GM20000 (cell line): ENCODE measurements around the gene PRTN3.
A peak's percentile ranks its signal among the peaks of the same experiment; 100 is the strongest.
"Not testable (repeated sequence)": the region's sequence is repeated elsewhere in the genome, so short reads cannot be mapped to it uniquely, and the experiment has no call there.

Experiments used
- DNase-seq: peaks from one replicate; pipeline ENCODE4 v3.0.0; 2012; ENCODE audit warnings: low spot score
- CTCF ChIP-seq: IDR thresholded peaks from 2 replicates; pipeline ENCODE4 v1.5.1; 2012; ENCODE audit warnings: mild to moderate bottlenecking, control low read depth; ENCODE audit errors: extremely low read depth, missing control alignments

PRTN3 gene

GRCh38 chr19:814152-815078 is 26.4 kb upstream of the PRTN3 start:
- peak; percentile 63 for DNase-seq
- TF ChIP-seq CTCF, result no peak

GRCh38 chr19:815079-815774 is 25.6 kb upstream of the PRTN3 start:
- TF ChIP-seq CTCF, result no peak
- DNase-seq, result peak; percentile 53

- DNase-seq, result no peak
- no peak for TF ChIP-seq CTCF
These were observed 24.9 kb upstream of the PRTN3 start for GRCh38 chr19:815775-816499.

GRCh38 chr19:816500-816857 is 24.3 kb upstream of the PRTN3 start:
- DNase-seq, result no peak
- TF ChIP-seq CTCF, result no peak

GRCh38 chr19:820212-820611 is 20.6 kb upstream of the PRTN3 start:
- not testable (repeated sequence) for DNase-seq

GRCh38 chr19:821231-821824 is 19.5 kb upstream of the PRTN3 start:
- no peak for DNase-seq
- no peak for TF ChIP-seq CTCF

GRCh38 chr19:821825-822503 is 18.8 kb upstream of the PRTN3 start, which contains the start of gene PLPPR3:
Gene PLPPR3, minus strand, starts transcription at chr19:821955. Its CDS starts 396 bp downstream, at chr19:821559.
- no peak for TF ChIP-seq CTCF
- no peak for DNase-seq
